Inferior parietal cortex (tissue), 1 donor: ENCODE data around the gene CNEP1R1.

Experiments
- DNase-seq: peaks from one replicate; pipeline ENCODE4 v3.0.0-alpha.2; 2016; ENCODE audit errors: extremely low spot score

CNEP1R1 gene

DNA sequence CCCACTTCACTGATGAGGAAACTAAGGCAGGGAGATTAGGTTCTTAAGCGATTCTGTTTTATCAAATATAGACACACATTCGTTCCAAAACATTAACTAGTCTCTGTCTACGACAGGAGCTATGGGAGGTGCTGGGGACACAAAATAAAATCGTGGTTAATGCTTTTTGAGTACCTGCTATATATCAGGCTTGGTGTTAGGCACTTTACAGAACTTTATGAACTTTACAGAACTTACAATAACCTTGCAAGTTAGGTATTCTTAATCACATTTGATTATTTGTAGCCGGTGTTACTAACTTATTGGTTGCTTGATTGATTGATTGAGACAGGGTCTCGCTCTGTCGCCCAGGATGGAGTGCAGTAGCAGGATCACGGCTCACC, 40.2 kb downstream of the CNEP1R1 start:
- no peak for DNase-seq

- DNase-seq: peak; percentile 92
These were observed 40.8 kb downstream of the CNEP1R1 start, which contains the start of gene HEATR3 for GRCh38 chr16:50065624-50066481. HEATR3 (plus strand) TSS chr16:50065970; CDS start chr16:50066132, 162 bp downstream.

DNA sequence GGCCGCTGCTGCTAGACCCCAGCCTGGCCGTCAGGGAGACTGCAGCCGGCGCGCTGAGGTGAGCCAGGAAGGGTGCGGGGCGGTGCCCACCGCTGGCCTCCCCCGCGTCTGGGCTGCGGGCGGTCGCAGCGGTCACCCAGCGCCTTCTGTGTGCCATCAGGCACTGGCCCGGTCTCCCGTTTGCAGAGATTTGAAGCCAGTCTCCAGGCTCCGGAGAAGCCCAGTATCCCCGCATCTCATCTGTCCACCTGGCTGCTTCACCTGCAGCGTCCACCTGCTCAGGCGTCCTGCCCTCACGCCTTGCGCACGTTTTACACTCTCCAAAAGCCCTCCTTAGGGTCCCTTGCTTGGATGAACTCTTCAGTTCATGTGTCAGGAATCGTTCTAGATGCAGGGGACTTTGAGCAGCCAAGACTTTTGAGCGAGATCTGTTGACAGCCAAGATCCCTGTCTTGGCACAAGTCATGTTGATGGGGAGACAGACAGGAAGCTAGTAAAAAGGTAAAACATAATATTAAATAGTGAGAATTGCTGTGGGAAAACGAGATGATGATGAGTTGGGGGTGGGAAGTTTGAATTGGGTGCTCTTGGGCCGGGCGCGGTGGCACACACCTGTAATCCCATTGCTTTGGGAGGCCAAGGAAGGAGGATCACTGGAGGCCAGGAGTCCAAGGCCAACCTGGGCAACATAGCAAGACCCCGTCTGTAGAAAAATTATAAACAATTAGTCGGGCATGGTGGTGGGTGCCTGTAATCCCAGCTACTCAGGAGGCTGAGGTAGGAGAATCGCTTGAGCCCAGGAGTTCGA, 41.7 kb downstream of the CNEP1R1 start:
- no peak for DNase-seq

- DNase-seq: no peak
These were observed 42.3 kb downstream of the CNEP1R1 start for GRCh38 chr16:50067290-50067853.

- no peak for DNase-seq
These were observed 43.5 kb downstream of the CNEP1R1 start for GRCh38 chr16:50068550-50068949.

DNA sequence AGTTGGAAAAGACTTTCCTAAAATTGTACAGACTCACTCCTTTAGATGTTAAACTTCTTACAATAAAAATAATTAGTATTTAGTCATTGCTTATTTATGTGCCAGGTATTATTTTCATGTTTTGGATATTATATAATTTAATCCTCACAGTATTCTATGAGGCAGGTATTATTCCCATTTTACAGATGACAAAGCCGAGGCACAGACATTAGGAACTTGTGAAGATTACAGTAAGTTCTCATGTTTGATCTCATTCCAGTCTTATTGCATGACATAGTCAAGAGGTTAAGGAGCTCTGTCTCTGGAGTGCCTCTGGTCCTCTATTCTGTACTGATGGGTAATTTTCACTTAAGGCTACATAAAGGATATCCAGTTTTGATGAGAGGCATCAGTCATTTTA, 44.0 kb downstream of the CNEP1R1 start:
- no peak for DNase-seq

DNA sequence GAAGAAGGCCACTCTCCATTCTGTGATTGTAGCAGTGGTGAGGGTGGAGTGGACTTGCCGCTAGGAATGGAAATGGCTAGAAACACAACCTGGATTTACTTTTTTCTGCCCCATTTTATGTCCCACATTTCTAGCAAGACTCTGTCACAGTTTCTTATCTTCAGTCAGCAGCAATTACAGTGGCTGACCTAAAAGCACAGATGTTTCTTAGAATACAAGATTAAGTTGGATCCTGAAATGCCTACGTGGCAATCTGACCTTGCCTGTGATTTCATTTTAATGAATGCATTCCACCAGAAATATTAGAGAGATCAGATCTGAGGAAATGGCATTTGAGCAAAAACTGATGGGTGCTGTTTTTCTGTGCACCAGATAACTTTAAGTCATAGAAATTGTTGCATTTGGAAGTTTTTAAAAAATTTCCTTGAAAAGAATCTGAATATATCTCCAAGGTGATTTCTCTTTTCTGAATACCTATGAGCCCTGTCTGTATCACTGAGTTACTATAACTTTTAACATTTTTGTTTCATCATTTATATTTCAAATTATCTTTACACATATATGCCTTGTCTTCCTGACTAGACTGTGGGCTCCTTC, 46.1 kb downstream of the CNEP1R1 start:
- DNase-seq: no peak

DNA sequence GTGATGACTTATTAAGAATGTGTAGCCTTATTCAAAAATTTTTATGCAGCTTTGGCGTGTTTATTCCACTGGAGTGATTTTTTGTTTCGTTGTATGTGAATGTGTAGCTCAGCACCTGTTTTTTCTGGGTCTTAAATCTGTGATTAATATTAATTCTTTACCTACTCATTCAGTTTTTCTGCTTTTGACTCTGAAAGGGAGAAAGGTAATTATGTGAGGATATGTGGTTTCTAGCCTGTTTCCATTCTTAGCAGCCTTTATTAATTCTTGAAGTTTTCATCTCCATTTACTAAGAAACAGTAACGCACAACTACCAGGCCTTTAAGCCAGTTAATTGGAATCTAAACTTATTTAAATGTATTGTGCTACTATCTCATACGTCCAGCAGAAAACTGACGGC, 47.7 kb downstream of the CNEP1R1 start:
- DNase-seq: no peak

GRCh38 chr16:50079397-50080140, 54.5 kb downstream of the CNEP1R1 start:
- DNase-seq: no peak

DNA sequence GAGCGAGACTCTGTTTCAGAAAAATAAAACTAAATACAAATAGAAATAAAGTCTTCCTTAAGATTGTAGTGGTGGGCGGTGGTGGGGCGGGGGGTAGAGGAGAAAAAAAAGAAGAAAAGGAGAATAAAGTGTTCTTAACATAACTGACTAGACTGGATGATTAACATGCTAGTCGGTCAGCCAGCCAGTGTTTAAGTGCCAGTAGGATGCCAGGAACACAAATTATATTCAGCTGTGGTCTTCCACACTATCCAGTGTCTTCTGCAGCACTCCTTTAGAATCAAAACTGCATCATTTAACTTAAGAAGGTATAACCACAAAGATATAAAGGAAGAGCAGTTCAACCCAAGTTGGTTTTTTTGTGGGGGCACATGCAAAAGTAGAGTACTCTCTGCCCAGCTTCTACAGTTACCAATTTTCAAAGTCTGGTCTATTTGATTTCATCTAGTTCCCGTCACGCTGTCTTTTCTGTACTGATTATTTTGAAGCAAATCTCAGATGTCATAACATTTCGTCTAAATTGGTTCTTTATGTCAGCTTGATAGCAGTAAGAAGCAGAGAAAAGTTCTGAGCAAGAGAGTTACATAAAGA, 56.5 kb downstream of the CNEP1R1 start:
- no peak for DNase-seq

GRCh38 chr16:50083996-50084395, 59.0 kb downstream of the CNEP1R1 start:
- no peak for DNase-seq

DNA sequence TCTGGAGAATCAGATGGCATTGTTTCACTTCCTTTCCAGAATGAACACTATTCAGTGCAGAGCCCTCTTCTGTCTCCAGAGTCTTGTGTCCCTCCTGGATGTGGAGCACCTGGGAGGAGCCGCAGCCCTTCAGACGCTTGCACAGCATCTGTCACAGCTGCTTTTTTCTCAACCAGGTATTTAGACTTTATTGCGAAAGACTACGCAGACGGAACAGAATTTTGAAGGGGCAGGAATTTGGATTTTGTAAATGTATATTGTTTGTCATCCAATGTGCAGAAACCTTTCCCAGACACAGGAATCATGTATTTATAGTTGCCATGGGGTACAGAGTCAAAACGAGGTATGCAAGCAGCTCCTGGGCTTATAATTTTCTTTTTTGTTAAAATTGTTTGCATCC, 61.2 kb downstream of the CNEP1R1 start:
- DNase-seq: no peak
